Gastroesophageal sphincter (tissue), 3 donors: ENCODE data around the gene GLRX5.

ENCODE experiments used
- POLR2A ChIP-seq, 2 donors: fragments of 450-650 bp; IDR thresholded peaks; one replicate each; pipeline ENCODE4 v1.6.1; 2017; ENCODE audit warnings: antibody characterized with exemption in 2 of 2, mild to moderate bottlenecking in 2 of 2, moderate library complexity in 1 of 2
- POLR2AphosphoS5 ChIP-seq: sonication (generic); formaldehyde crosslinking; IDR thresholded peaks from one replicate; pipeline ENCODE4 v1.6.1; 2017; ENCODE audit warnings: antibody characterized with exemption
- TF ChIP-seq, protein P1 (sequence below), 4 experiments: fragments of 200-600 bp in 2 of 4; fragments of 450-650 bp in 2 of 4; sonication (generic) in 1 of 4; IDR thresholded peaks; one replicate each; pipeline ENCODE4 v1.5.1; 2017 to 2019; ENCODE audit warnings: antibody characterized with exemption in 4 of 4, mild to moderate bottlenecking in 2 of 4, moderate library complexity in 2 of 4

DNA sequence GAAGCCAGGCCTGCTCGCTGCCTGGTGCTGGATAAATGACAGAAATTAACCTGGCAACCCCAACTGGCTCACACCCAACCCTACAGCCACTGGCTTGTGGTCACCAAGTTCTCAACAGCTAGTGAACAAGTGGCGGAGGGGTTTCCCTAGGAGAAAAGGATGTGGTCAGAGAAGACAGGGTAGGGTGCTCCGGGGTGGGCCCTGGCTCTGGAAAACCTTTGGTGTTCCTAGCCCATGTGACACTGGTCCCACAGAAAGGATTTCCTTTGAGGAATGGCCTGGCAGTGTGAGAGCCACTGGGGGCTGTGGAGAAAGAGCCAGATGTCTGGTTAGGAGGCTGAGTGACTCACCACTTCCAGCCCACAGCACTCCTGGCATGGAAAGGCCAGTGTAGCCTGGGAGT is 27.1 kb upstream of the GLRX5 start:
- TF ChIP-seq POLR2A (IDR thresholded peaks at IDR 0.05) (no peak), POLR2AphosphoS5 (no peak)
- TF ChIP-seq, protein P1, sequence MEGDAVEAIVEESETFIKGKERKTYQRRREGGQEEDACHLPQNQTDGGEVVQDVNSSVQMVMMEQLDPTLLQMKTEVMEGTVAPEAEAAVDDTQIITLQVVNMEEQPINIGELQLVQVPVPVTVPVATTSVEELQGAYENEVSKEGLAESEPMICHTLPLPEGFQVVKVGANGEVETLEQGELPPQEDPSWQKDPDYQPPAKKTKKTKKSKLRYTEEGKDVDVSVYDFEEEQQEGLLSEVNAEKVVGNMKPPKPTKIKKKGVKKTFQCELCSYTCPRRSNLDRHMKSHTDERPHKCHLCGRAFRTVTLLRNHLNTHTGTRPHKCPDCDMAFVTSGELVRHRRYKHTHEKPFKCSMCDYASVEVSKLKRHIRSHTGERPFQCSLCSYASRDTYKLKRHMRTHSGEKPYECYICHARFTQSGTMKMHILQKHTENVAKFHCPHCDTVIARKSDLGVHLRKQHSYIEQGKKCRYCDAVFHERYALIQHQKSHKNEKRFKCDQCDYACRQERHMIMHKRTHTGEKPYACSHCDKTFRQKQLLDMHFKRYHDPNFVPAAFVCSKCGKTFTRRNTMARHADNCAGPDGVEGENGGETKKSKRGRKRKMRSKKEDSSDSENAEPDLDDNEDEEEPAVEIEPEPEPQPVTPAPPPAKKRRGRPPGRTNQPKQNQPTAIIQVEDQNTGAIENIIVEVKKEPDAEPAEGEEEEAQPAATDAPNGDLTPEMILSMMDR (IDR thresholded peaks at IDR 0.05) = no peak
